Stomach (tissue), 4 donors: ENCODE data around the gene SESN1.

Source experiments
- POLR2AphosphoS5 ChIP-seq, 3 donors: sonication (generic); formaldehyde crosslinking; IDR thresholded peaks; one replicate each; pipeline ENCODE4 v1.6.1; 2016; ENCODE audit warnings: antibody characterized with exemption in 3 of 3
- TF ChIP-seq, protein P1 (sequence below), 7 experiments: fragments of 450-650 bp in 4 of 7; fragments of 200-600 bp in 3 of 7; sonication (generic) in 3 of 7; IDR thresholded peaks; one replicate each; pipeline ENCODE4 v1.5.1; 2016 to 2019; ENCODE audit warnings: antibody characterized with exemption in 7 of 7, control low read depth in 2 of 7, mild to moderate bottlenecking in 1 of 7

- TF ChIP-seq POLR2AphosphoS5 (IDR thresholded peaks at IDR 0.05) = no peak
- TF ChIP-seq, protein P1, sequence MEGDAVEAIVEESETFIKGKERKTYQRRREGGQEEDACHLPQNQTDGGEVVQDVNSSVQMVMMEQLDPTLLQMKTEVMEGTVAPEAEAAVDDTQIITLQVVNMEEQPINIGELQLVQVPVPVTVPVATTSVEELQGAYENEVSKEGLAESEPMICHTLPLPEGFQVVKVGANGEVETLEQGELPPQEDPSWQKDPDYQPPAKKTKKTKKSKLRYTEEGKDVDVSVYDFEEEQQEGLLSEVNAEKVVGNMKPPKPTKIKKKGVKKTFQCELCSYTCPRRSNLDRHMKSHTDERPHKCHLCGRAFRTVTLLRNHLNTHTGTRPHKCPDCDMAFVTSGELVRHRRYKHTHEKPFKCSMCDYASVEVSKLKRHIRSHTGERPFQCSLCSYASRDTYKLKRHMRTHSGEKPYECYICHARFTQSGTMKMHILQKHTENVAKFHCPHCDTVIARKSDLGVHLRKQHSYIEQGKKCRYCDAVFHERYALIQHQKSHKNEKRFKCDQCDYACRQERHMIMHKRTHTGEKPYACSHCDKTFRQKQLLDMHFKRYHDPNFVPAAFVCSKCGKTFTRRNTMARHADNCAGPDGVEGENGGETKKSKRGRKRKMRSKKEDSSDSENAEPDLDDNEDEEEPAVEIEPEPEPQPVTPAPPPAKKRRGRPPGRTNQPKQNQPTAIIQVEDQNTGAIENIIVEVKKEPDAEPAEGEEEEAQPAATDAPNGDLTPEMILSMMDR (IDR thresholded peaks at IDR 0.05) = no peak
These were observed 143.2 kb downstream of the SESN1 start for GRCh38 chr6:108951351-108951953.
